Activated T-helper 1 cell treated with anti-CD3 and anti-CD28 coated beads, Interleukin-2, amount 50 U/mL, for 16 hours (primary cell): ENCODE data around the gene HEXIM2.

ENCODE experiments used
- DNase-seq, 2 donors: peaks; one replicate each; pipeline ENCODE4 v3.0.0-alpha.2; 2020; ENCODE audit warnings: low read depth in 1 of 2, low spot score in 1 of 2

The HEXIM2 gene

GRCh38 chr17:45143767-45144198 is 17.9 kb upstream of the HEXIM2 start:
- DNase-seq = no peak

- no peak for DNase-seq
Measured at GRCh38 chr17:45144199-45145034, 17.3 kb upstream of the HEXIM2 start.

GRCh38 chr17:45145035-45145389 is 16.7 kb upstream of the HEXIM2 start:
- no peak for DNase-seq

GRCh38 chr17:45146166-45146565 is 15.5 kb upstream of the HEXIM2 start:
- no peak for DNase-seq

GRCh38 chr17:45146592-45146889 is 15.1 kb upstream of the HEXIM2 start:
- DNase-seq = no peak

- no peak for DNase-seq
Measured at GRCh38 chr17:45146890-45147580, 14.6 kb upstream of the HEXIM2 start.

GRCh38 chr17:45147581-45148182 is 14.0 kb upstream of the HEXIM2 start:
- peak; percentile 53 to 59 for DNase-seq

GRCh38 chr17:45148183-45149036 is 13.3 kb upstream of the HEXIM2 start, which contains the start of gene HEXIM1:
HEXIM1 (plus strand) TSS chr17:45148475; CDS start chr17:45149191, 716 bp downstream.
- peak; percentile 97 to 98 for DNase-seq

- DNase-seq = peak; percentile 38 to 61
Measured at GRCh38 chr17:45149037-45149668, 12.5 kb upstream of the HEXIM2 start.

GRCh38 chr17:45149669-45150664 is 11.7 kb upstream of the HEXIM2 start:
- DNase-seq = no peak

GRCh38 chr17:45150911-45151809 is 10.5 kb upstream of the HEXIM2 start:
- no peak for DNase-seq

- no peak for DNase-seq
Measured at GRCh38 chr17:45155029-45155428, 6.6 kb upstream of the HEXIM2 start.

GRCh38 chr17:45155483-45155882 is 6.2 kb upstream of the HEXIM2 start:
- no peak for DNase-seq

- no peak for DNase-seq
Measured at GRCh38 chr17:45156242-45156641, 5.4 kb upstream of the HEXIM2 start.

GRCh38 chr17:45160447-45161287 is 1.0 kb upstream of the HEXIM2 start:
- peak; percentile 32 to 42 for DNase-seq

- no peak for DNase-seq
Measured at GRCh38 chr17:45162025-45162687, 481 bp downstream of the HEXIM2 start.

- no peak for DNase-seq
Measured at GRCh38 chr17:45164734-45165269, 3.1 kb downstream of the HEXIM2 start.
